Measurements from ENCODE around the gene CD53. TPM values are rescaled to one million over a fixed set of nuclear protein-coding genes. Genes with fewer than 3 reads are reported as not detected.

The CD53 gene
- total RNA-seq, 1 experiment from 2014 or later: 0.96 TPM

DNA sequence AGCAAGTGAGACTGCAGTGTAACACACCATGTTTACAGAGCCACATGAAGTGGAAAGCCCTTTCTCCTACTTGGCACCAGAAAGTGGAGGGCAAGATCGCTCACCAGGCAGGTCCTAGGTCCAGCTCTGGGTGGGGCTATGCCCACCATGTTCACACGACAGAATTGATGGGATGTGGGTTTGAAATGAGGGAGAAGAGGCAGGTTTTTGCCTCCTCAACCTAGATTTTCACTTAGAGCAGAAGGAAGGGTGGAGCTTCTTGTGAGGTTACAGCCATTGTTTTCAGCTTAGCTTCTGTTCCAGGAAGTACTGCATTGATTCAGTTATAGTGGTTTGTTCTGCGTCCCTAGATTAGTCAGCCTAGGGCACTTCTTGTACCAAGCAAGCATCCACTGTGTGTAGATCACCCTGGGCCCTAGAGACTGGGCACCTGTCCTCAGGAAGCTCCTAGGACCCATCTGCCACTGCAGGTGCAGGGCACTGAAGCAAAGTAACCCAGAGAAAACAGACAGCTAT is 2.3 kb downstream of the CD53 start:
- Histone ChIP-seq H3K4me2 (ENCODE audit: low read length) (no peak overlapping the region), H3K9me2 (ENCODE audit: insufficient read depth) (no peaks in the 10 kb centered on the region), H3K9me3 (ENCODE audit: control insufficient read depth in 1 of 2, insufficient read depth in 1 of 2, low read depth in 1 of 2, low read length in 2 of 2) (no peaks in the 10 kb centered on the region), H3K9ac (ENCODE audit: low read length) (no peak overlapping the region), H3K27me3 (ENCODE audit: insufficient read depth, low read length) (peaks cover 4% of the 10 kb centered on the region; the same call in 1 of the 2 replicates), H3K4me3 (replicated peaks in 1 of 2; ENCODE audit: low read depth in 1 of 2, low read length in 2 of 2) (no peak overlapping the region), H3K79me2 (ENCODE audit: insufficient read depth, low read length) (no peaks in the 10 kb centered on the region), H3K27ac (ENCODE audit: low read depth, low read length) (no peak overlapping the region), H4K20me1 (ENCODE audit: insufficient read depth) (no peaks in the 10 kb centered on the region), H2AFZ (ENCODE audit: low read depth, low read length, poor library complexity, severe bottlenecking) (no peak overlapping the region), H3K36me3 (ENCODE audit: control insufficient read depth in 1 of 2, insufficient read depth in 2 of 2, low read length in 2 of 2) (no peaks in the 10 kb centered on the region), H3K4me1 (ENCODE audit: control insufficient read depth in 1 of 2, insufficient read depth in 2 of 2, low read length in 2 of 2) (peaks cover 4 to 6% of the 10 kb centered on the region in 2 experiments; a peak in 3 of 4 replicates)
- ATAC-seq: no peak
- TF ChIP-seq EZH2 (IDR thresholded peaks at IDR 0.05): no peak
- TF ChIP-seq SP1 (IDR thresholded peaks at IDR 0.05; ENCODE audit: low read depth): no peak
- TF ChIP-seq, protein P1, sequence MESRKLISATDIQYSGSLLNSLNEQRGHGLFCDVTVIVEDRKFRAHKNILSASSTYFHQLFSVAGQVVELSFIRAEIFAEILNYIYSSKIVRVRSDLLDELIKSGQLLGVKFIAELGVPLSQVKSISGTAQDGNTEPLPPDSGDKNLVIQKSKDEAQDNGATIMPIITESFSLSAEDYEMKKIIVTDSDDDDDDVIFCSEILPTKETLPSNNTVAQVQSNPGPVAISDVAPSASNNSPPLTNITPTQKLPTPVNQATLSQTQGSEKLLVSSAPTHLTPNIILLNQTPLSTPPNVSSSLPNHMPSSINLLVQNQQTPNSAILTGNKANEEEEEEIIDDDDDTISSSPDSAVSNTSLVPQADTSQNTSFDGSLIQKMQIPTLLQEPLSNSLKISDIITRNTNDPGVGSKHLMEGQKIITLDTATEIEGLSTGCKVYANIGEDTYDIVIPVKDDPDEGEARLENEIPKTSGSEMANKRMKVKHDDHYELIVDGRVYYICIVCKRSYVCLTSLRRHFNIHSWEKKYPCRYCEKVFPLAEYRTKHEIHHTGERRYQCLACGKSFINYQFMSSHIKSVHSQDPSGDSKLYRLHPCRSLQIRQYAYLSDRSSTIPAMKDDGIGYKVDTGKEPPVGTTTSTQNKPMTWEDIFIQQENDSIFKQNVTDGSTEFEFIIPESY (IDR thresholded peaks at IDR 0.05; ENCODE audit: extremely low read depth, insufficient replicate concordance, low read length): no peak
- no peak for TF ChIP-seq ATF3 (IDR thresholded peaks at IDR 0.05)
- TF ChIP-seq REST (IDR thresholded peaks at IDR 0.05; ENCODE audit: low read depth): no peak
- TF ChIP-seq TCF7L2 (IDR thresholded peaks at IDR 0.05; ENCODE audit: borderline replicate concordance, extremely low read depth, insufficient read depth, insufficient read length): no peak
- TF ChIP-seq CBX3 (IDR thresholded peaks at IDR 0.05; ENCODE audit: low read depth): no peak
- no peak for TF ChIP-seq CEBPB (IDR thresholded peaks at IDR 0.05; ENCODE audit: low read depth)
- TF ChIP-seq ELF1 (IDR thresholded peaks at IDR 0.05; ENCODE audit: borderline replicate concordance, low read depth): no peak
- TF ChIP-seq RAD21 (IDR thresholded peaks at IDR 0.05; ENCODE audit: low read depth): no peak
- TF ChIP-seq CTCF (IDR thresholded peaks at IDR 0.05 in 2 of 3, conservative IDR thresholded peaks at IDR 0.05 in 1 of 3; ENCODE audit: borderline replicate concordance in 1 of 3, insufficient read depth in 1 of 3, low read depth in 2 of 3, low read length in 2 of 3): no peak
- TF ChIP-seq POLR2A (IDR thresholded peaks at IDR 0.05; ENCODE audit: borderline replicate concordance, extremely low read depth, insufficient read depth, insufficient read length): no peak
- no TSS peak for BruUV-seq (replicated peaks)
- intact Hi-C loops (cut with micrococcal nuclease): no loop called here
- ChIA-PET CTCF (no interaction called here), RAD21 (ENCODE audit: low non-redundant PET in 1 of 2, low total read pairs in 2 of 2, uncharacterized antibody in 2 of 2, unreplicated experiment in 2 of 2) (no interaction called here), POLR2A (no interaction called here)
- no peak for DNase-seq (ENCODE audit: low read depth, low spot score)

Measured in HCT116 (cell line).